MCF 10A (cell line): Measurements from ENCODE around the gene WNT3. TPM values are rescaled to one million over a fixed set of nuclear protein-coding genes. Genes with fewer than 3 reads are reported as not detected.

Experiments
- BruUV-seq: library from RNA; stranded (reverse); fragments of 400-500 nt; replicated peaks from 2 replicates; lab custom pipeline; 2021; lab: Mats Ljungman, UMichigan
- CTCF ChIA-PET: fragments of 300-600 bp; sonication (Branson Sonifier 250); formaldehyde crosslinking; extraction: SDS; loops from one replicate; lab custom pipeline; 2021; ENCODE audit warnings: antibody characterized with exemption, inconsistent platforms; lab: Yijun Ruan, JAX
- POLR2A ChIA-PET: fragments of 300-600, 350-650 bp; sonication (Branson Sonifier 250); formaldehyde crosslinking; extraction: SDS; loops from one replicate; lab custom pipeline; 2020; ENCODE audit warnings: antibody characterized with exemption, inconsistent platforms; lab: Yijun Ruan, JAX
- DNase-seq: peaks from one replicate; pipeline ENCODE4 v3.0.0-alpha.2; 2018; ENCODE audit not compliant: unreplicated experiment
- H3K27ac Mint-ChIP-seq: one replicate; pipeline ENCODE4 v1.8.0; 2022; ENCODE audit warnings: mild to moderate bottlenecking, low read depth, mixed read lengths; ENCODE audit not compliant: unreplicated experiment
- H3K27me3 Mint-ChIP-seq: one replicate; pipeline ENCODE4 v1.8.0; 2022; ENCODE audit warnings: mixed read lengths; ENCODE audit not compliant: insufficient read depth, unreplicated experiment
- H3K36me3 Mint-ChIP-seq: one replicate; pipeline ENCODE4 v1.8.0; 2022; ENCODE audit warnings: mild to moderate bottlenecking, moderate library complexity, mixed read lengths; ENCODE audit not compliant: insufficient read depth, unreplicated experiment
- H3K4me1 Mint-ChIP-seq: one replicate; pipeline ENCODE4 v1.8.0; 2022; ENCODE audit warnings: mixed read lengths; ENCODE audit not compliant: insufficient read depth, unreplicated experiment
- H3K4me3 Mint-ChIP-seq: one replicate; pipeline ENCODE4 v1.8.0; 2022; ENCODE audit warnings: mild to moderate bottlenecking, moderate library complexity, mixed read lengths; ENCODE audit not compliant: unreplicated experiment
- H3K9me3 Mint-ChIP-seq: one replicate; pipeline ENCODE4 v1.8.0; 2022; ENCODE audit warnings: mixed read lengths; ENCODE audit not compliant: unreplicated experiment
- intact Hi-C: fragments of 100-400 bp; cut with micrococcal nuclease; formaldehyde crosslinking; loops from 2 replicates; pipeline ENCODE4 v1.14.1; 2022
- total RNA-seq: library from RNA; stranded (reverse); gene quantifications from 2 replicates; pipeline ENCODE4 v1.2.3, GENCODE V29; 2022
- TF ChIP-seq, protein P1 (sequence below): fragments of 200-600 bp; IDR thresholded peaks from one replicate; pipeline ENCODE4 v1.8.0; 2022; ENCODE audit warnings: antibody characterized with exemption, mild to moderate bottlenecking; ENCODE audit not compliant: unreplicated experiment

The WNT3 gene
- total RNA-seq, 1 experiment from 2014 or later: 2.4 TPM

DNA sequence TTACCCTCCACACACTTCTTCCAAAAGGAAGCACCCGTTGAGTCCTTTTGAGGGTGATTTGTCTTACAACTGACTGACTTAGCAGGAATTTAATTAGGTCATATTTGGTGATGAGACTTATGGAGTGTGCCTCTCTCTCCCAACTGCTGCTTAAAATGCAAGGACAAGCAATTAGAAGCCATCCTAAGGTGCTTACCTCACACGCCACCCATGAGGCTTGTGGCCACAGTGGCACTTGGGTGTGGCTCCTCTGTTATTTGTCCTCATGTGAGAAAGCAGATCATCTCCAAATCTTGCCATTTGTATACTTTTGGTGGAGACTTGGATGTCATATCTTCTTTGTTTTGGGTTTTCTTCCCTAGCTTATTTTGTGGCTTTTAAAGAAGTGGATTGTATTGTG lies 61.6 kb downstream of the WNT3 start:
- H3K27ac Mint-ChIP-seq: no peak overlapping the region
- peaks cover 23% of the 10 kb centered on the region for H3K36me3 Mint-ChIP-seq
- BruUV-seq: no TSS peak
- no peaks in the 10 kb centered on the region for H3K9me3 Mint-ChIP-seq
- CTCF ChIA-PET: no interaction called here
- DNase-seq: no peak
- H3K4me1 Mint-ChIP-seq: no peaks in the 10 kb centered on the region
- POLR2A ChIA-PET: interaction anchor here (0.6 kb wide), 1 partner anchor 622 kb away, joined by 7 read pairs; no protein-coding TSS in a partner anchor
- H3K4me3 Mint-ChIP-seq: no peak overlapping the region
- H3K27me3 Mint-ChIP-seq: no peaks in the 10 kb centered on the region
- intact Hi-C loops: no loop called here
- TF ChIP-seq, protein P1, sequence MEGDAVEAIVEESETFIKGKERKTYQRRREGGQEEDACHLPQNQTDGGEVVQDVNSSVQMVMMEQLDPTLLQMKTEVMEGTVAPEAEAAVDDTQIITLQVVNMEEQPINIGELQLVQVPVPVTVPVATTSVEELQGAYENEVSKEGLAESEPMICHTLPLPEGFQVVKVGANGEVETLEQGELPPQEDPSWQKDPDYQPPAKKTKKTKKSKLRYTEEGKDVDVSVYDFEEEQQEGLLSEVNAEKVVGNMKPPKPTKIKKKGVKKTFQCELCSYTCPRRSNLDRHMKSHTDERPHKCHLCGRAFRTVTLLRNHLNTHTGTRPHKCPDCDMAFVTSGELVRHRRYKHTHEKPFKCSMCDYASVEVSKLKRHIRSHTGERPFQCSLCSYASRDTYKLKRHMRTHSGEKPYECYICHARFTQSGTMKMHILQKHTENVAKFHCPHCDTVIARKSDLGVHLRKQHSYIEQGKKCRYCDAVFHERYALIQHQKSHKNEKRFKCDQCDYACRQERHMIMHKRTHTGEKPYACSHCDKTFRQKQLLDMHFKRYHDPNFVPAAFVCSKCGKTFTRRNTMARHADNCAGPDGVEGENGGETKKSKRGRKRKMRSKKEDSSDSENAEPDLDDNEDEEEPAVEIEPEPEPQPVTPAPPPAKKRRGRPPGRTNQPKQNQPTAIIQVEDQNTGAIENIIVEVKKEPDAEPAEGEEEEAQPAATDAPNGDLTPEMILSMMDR: no peak

DNA sequence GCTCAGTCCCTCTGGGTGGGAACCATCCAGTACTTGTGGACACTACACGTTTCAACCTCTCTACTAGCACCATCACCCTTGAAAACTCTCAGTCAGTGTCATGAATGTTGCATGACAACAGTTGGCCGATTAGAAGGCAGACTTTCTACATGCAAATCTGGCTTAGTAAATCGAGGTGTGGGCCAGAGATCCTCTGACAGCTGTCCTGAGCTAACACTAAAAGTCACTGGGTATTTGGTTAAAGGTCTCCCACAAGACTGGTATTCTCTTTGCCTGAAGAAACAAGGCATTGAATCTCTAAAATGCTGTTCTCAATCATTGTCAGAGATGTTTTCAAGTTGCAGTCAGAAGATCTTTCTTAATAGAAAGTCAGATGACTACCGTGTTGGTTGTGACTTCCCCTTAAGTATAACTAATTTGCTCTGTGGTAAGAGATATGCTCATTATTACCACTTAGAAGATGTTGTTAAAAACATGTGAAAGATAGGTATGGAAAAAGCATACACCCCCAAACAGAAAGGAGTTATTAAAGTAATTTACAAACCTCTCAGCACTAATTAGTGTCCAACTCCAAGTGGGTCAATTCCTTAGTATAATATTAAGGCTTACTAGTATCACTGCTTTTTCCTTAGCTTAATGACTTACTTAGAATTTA lies 62.3 kb downstream of the WNT3 start:
- POLR2A ChIA-PET: no interaction called here

DNA sequence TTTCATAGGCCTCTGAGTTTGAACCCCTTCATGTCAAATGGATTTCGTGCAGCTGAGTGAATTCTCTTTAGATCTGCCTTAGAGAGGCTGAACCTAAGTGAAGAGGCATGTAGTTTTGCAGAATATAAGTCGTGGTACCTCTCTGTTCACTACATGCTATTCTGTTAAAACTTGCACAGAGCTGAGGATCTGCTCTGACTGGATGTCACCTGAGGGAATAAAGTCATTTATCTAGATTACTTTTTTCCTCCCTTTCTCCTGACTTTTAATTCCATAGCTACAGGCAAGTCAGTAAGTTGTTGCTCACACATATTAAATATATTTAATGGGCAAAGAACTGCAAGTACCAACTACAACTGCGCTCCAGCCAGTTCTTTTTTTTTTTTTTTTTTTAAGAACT lies 64.7 kb downstream of the WNT3 start:
- TF ChIP-seq, protein P1: no peak
- POLR2A ChIA-PET: no interaction called here
- CTCF ChIA-PET: interaction anchor here (1.1 kb wide), 1 partner anchor 11 kb away, joined by 3 read pairs; no protein-coding TSS in a partner anchor
- Mint-ChIP-seq H3K27me3 (no peaks in the 10 kb centered on the region), H3K27ac (no peak overlapping the region), H3K36me3 (peaks cover 36% of the 10 kb centered on the region), H3K9me3 (no peaks in the 10 kb centered on the region), H3K4me1 (no peaks in the 10 kb centered on the region), H3K4me3 (no peak overlapping the region)
- no TSS peak for BruUV-seq
- DNase-seq: no peak
- intact Hi-C loops: no loop called here

More for the DNA sequence above, 62.3 kb downstream of the WNT3 start:
- Mint-ChIP-seq H3K4me3 (no peak overlapping the region), H3K36me3 (peaks cover 28% of the 10 kb centered on the region), H3K27ac (no peak overlapping the region), H3K27me3 (no peaks in the 10 kb centered on the region), H3K4me1 (no peaks in the 10 kb centered on the region), H3K9me3 (no peaks in the 10 kb centered on the region)
- TF ChIP-seq, protein P1: no peak
- no peak for DNase-seq
- intact Hi-C loops: no loop called here
- TSS peak; percentile 29 for BruUV-seq
- CTCF ChIA-PET: no interaction called here

DNA sequence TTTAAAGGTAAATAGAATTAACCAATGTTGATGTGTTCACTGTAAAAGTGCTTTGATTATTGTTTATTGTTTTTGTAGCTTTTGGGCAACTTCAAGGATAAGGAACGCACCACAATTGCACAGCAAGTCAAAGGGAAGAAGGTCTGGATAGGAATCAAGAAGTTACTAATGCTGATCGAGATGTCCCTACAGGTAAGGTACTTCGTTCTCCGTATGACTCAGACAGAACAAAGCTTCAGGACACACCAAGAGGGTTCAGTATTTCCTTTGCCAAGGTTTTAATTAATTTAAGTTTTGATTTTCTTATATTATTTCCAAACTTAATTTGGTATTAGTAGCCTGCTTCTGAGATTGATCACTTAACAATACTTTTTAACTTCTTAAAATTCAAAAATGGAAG lies 67.1 kb downstream of the WNT3 start:
- peaks cover 41% of the 10 kb centered on the region for H3K36me3 Mint-ChIP-seq
- POLR2A ChIA-PET: interaction anchor here (0.6 kb wide), 1 partner anchor 89 kb away, joined by 4 read pairs; no protein-coding TSS in a partner anchor
- H3K27me3 Mint-ChIP-seq: no peaks in the 10 kb centered on the region
- intact Hi-C loops: no loop called here
- CTCF ChIA-PET: no interaction called here
- no peaks in the 10 kb centered on the region for H3K9me3 Mint-ChIP-seq
- no peaks in the 10 kb centered on the region for H3K4me1 Mint-ChIP-seq
- TF ChIP-seq, protein P1: no peak
- BruUV-seq: no TSS peak
- DNase-seq: no peak
- H3K27ac Mint-ChIP-seq: no peak overlapping the region
- no peak overlapping the region for H3K4me3 Mint-ChIP-seq
